Lower leg skin (tissue), 4 donors: ENCODE measurements around the gene MYF6. TPM values are rescaled to one million over a fixed set of nuclear protein-coding genes. Genes with fewer than 3 reads are reported as not detected.

ENCODE experiments used
- DNase-seq, 2 donors: peaks; one replicate each; pipeline ENCODE4 v3.0.0-alpha.2; 2019; ENCODE audit warnings: low spot score in 2 of 2
- H3K4me3 ChIP-seq: fragments of 200-600 bp; sonication (generic); 2 replicates; pipeline ENCODE4 v1.5.1; 2017; ENCODE audit warnings: mild to moderate bottlenecking, low read depth; ENCODE audit not compliant: poor library complexity, severe bottlenecking
- CTCF ChIP-seq, 3 donors: fragments of 450-650 bp; IDR thresholded peaks; one replicate each; pipeline ENCODE4 v1.5.1; 2016; ENCODE audit warnings: antibody characterized with exemption in 3 of 3, mild to moderate bottlenecking in 3 of 3, moderate library complexity in 2 of 3
- POLR2A ChIP-seq, 2 donors: fragments of 450-650 bp; IDR thresholded peaks; one replicate each; pipeline ENCODE4 v1.6.1; 2016 to 2017; ENCODE audit warnings: antibody characterized with exemption in 2 of 2, mild to moderate bottlenecking in 1 of 2, moderate library complexity in 1 of 2
- WGBS, 2 donors: methylation state at CpG; one replicate each; pipeline ENCODE4 v1.1.5; 2018; 5-methylcytosine and 5-hydroxymethylcytosine counted together
- intact Hi-C: fragments of 100-400 bp; cut with DNase I; formaldehyde crosslinking; loops from one replicate; pipeline ENCODE4 v1.15.0; 2023; ENCODE audit warnings: low total_unique reads
- total RNA-seq, 4 donors: library from RNA; depleted of rRNA; stranded (reverse); fragments of >200 nt; gene quantifications; one replicate each; pipeline ENCODE4 v1.1.0, GENCODE V29; 2016

MYF6 gene
- total RNA-seq, 4 donors from 2014 or later = 0.19 TPM; not detected in 3

GRCh38 chr12:80677994-80678393 is 29.4 kb upstream of the MYF6 start:
- intact Hi-C loops = no loop called here
- 90 to 93% methylated on average over 1 of the region's 1 CpG for WGBS, 2 donors
- TF ChIP-seq POLR2A (IDR thresholded peaks at IDR 0.05) = no peak
- TF ChIP-seq CTCF (IDR thresholded peaks at IDR 0.05) = no peak

DNA sequence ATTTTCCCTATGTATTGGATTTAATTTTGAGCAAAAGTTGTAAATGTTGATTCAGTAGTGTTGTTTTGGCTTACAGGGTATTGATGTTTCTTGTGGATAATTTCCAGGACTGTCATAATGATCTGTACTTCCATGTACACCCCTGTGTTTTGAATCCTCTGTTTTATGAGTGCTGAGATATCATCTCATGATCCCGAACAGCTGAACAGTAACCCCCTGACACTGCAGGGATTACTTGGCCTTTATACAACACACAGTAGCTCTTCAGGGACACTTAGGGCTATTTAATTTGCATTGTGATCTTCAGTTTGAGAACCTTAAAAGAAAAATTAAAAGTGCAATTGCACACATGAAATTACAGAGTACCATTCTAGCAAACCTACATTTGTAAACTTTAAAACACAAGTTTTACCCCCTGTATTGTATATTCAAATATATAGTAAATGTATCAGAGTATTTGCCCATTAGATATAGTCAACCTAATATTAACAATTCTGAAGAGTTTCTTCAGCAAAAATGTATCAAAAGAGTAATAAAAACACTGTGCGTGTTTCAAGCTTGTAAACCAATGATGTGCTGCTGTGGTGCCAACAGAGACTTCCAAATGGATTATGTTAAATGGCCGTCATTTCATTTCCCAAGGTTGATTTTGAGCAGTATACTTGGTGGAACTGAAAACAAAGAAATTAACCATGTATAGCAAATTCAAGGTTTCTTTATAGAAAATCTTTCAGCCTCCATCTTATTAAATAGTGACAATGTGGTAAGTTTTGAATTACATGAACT is 27.9 kb upstream of the MYF6 start:
- TF ChIP-seq POLR2A (IDR thresholded peaks at IDR 0.05) = no peak
- no peak for TF ChIP-seq CTCF (IDR thresholded peaks at IDR 0.05)
- intact Hi-C loops = no loop called here
- no peak overlapping the region for H3K4me3 ChIP-seq
- no peak for DNase-seq
- 84 to 86% methylated on average over 3 of the region's 3 CpGs for WGBS, 2 donors

More at GRCh38 chr12:80677994-80678393, 29.4 kb upstream of the MYF6 start:
- H3K4me3 ChIP-seq = no peak overlapping the region
- DNase-seq = no peak

- intact Hi-C loops = no loop called here
- DNase-seq = no peak
- no peak for TF ChIP-seq CTCF (IDR thresholded peaks at IDR 0.05)
- TF ChIP-seq POLR2A (IDR thresholded peaks at IDR 0.05) = no peak
- H3K4me3 ChIP-seq = no peak overlapping the region
- 63 to 67% methylated on average over 2 of the region's 2 CpGs for WGBS, 2 donors
Observed at GRCh38 chr12:80681287-80681686, 26.1 kb upstream of the MYF6 start.

DNA sequence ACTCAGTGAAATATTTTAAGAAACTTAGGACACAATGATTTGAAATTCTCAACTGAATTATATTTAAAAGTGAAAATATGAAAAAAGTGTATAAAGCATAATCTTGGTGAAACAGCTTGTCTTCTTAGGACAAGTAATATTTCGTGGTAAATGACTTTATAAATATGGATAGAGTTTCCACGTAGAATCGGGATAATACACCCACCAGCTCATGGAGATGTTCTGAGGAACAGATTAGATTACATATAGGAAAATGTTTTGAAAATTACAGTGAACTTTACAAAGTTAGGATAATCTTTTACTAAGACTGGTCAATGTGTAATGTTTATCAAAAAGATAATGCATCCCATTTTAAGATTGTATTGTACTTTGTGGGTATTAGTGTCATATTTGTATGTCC is 25.6 kb upstream of the MYF6 start:
- no peak for TF ChIP-seq POLR2A (IDR thresholded peaks at IDR 0.05)
- TF ChIP-seq CTCF (IDR thresholded peaks at IDR 0.05) = no peak
- no peak overlapping the region for H3K4me3 ChIP-seq
- no peak for DNase-seq
- intact Hi-C loops = no loop called here
- WGBS, 2 donors = 77 to 81% methylated on average over 3 of the region's 3 CpGs

DNA sequence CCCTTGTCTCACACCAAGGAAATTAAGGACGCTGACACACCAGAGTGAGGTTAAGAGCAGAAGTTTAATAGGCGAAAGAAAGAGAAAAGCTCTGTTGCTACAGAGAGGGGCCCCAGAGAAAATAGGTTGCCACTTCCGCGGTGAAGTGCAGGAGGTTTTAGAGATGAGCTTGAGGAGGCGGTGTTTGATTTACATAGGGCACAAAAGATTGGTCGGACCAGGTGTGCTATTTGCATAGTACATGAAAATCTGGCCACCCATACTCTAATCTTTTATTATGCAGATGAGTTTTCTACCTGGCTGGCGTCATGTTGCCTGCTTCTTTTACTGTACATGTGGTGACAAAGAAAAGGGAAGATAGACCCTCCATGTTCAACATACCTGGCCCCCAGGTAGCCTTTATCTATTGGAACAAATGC is 23.3 kb upstream of the MYF6 start:
- TF ChIP-seq POLR2A (IDR thresholded peaks at IDR 0.05) (no peak), CTCF (IDR thresholded peaks at IDR 0.05) (no peak)
- 50 to 57% methylated on average over 7 of the region's 7 CpGs for WGBS, 2 donors
- DNase-seq = no peak
- intact Hi-C loops = no loop called here
- no peak overlapping the region for H3K4me3 ChIP-seq

DNA sequence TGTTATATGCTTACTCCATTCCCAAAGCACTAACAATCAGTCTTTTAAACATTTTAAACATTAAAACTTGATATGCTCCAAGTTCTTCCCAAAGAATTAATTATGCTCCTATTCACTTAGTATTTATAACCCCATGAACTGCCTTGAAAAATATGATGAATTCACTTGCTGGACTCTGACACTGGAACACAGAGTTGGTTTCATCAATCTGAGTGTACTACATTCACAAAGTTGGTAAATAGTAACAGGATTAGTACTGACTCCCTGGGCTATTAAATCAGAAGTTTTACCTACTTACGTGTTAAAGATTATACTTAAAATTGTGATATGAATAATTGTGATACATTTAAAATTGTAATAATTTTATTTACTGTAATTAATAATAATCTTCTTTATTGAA is 17.3 kb upstream of the MYF6 start:
- WGBS, 2 donors = 84 to 89% methylated on average over 1 of the region's 1 CpG
- no peak for DNase-seq
- TF ChIP-seq POLR2A (IDR thresholded peaks at IDR 0.05) (no peak), CTCF (IDR thresholded peaks at IDR 0.05) (no peak)
- H3K4me3 ChIP-seq = no peak overlapping the region
- intact Hi-C loops = no loop called here
